K562 (cell line): Measurements from ENCODE around the gene DTNBP1. TPM values are rescaled to one million over a fixed set of nuclear protein-coding genes. Genes with fewer than 3 reads are reported as not detected.
A peak's percentile ranks its signal among the peaks of the same experiment; 100 is the strongest.

Experiments used
- ARID2 ChIP-seq: fragments of 450-650 bp; IDR thresholded peaks from 2 replicates; pipeline ENCODE4 v1.6.1; 2017; ENCODE audit warnings: antibody characterized with exemption, mild to moderate bottlenecking
- DMBX1 ChIP-seq: fragments of 250-450 bp; sonication (Bioruptor Pico); IDR thresholded peaks from 2 replicates; pipeline ENCODE4 v1.8.0; 2022; ENCODE audit warnings: inconsistent platforms, mild to moderate bottlenecking, moderate library complexity, borderline replicate concordance
- EGR1 ChIP-seq: fragments of 450-650 bp; conservative IDR thresholded peaks from 2 replicates; pipeline ENCODE4 v1.6.1; 2017; ENCODE audit warnings: mild to moderate bottlenecking
- ETS2 ChIP-seq: IDR thresholded peaks from 2 replicates; pipeline ENCODE4 v1.6.1; 2016; ENCODE audit warnings: borderline replicate concordance, missing genetic modification characterization, mild to moderate bottlenecking, moderate library complexity, missing compliant biosample characterization; ENCODE audit not compliant: poor library complexity, severe bottlenecking
- GABPB2 ChIP-seq: fragments of 250-450 bp; sonication (Bioruptor Pico); conservative IDR thresholded peaks from 2 replicates; pipeline ENCODE4 v1.5.1; 2021; ENCODE audit warnings: mild to moderate bottlenecking
- GTF2E2 ChIP-seq: fragments of 200-800 bp; sonication (Bioruptor generic); IDR thresholded peaks from 2 replicates; pipeline ENCODE4 v1.6.1; 2016; ENCODE audit warnings: missing genetic modification characterization, missing compliant biosample characterization
- NFE2 ChIP-seq: IDR thresholded peaks from 2 replicates; pipeline ENCODE4 v1.6.1; 2014; ENCODE audit warnings: antibody characterized with exemption, low read depth
- PHTF2 ChIP-seq: fragments of 250-450 bp; sonication (Bioruptor Pico); IDR thresholded peaks from 2 replicates; pipeline ENCODE4 v1.5.0; 2021; ENCODE audit warnings: mild to moderate bottlenecking
- POLR3G ChIP-seq: IDR thresholded peaks from 2 replicates; pipeline ENCODE4 v1.6.1; 2011; ENCODE audit not compliant: insufficient read length, insufficient replicate concordance; ENCODE audit errors: extremely low read depth
- SIN3A ChIP-seq, 2 experiments: fragments of 150-350 bp in 1 of 2; IDR thresholded peaks; 2 replicates each; pipeline ENCODE4 v1.6.1; 2011 to 2016; ENCODE audit warnings: borderline replicate concordance in 2 of 2, low read depth in 2 of 2, low read length in 2 of 2, mild to moderate bottlenecking in 2 of 2, moderate library complexity in 2 of 2; ENCODE audit not compliant: control insufficient read depth in 1 of 2
- SP2 ChIP-seq: IDR thresholded peaks from 2 replicates; pipeline ENCODE4 v1.6.1; 2011; ENCODE audit warnings: mild to moderate bottlenecking, low read depth, low read length, moderate library complexity; ENCODE audit not compliant: poor library complexity, severe bottlenecking; ENCODE audit errors: extremely low read depth
- SREBF2 ChIP-seq: sonication (generic); formaldehyde crosslinking; IDR thresholded peaks from 2 replicates; pipeline ENCODE4 v1.4.0; 2020; ENCODE audit warnings: mild to moderate bottlenecking, missing genetic modification reagents
- TEAD2 ChIP-seq: fragments of 450-650 bp; IDR thresholded peaks from 2 replicates; pipeline ENCODE4 v1.6.1; 2016; ENCODE audit warnings: missing genetic modification characterization, control low read depth, missing compliant biosample characterization
- TGIF2 ChIP-seq: sonication (generic); formaldehyde crosslinking; IDR thresholded peaks from 2 replicates; pipeline ENCODE4 v1.8.1; 2022; ENCODE audit warnings: mild to moderate bottlenecking, missing genetic modification reagents, moderate library complexity
- ZBTB9 ChIP-seq: fragments of 450-650 bp; formaldehyde crosslinking; IDR thresholded peaks from 2 replicates; pipeline ENCODE4 v1.4.0; 2020; ENCODE audit warnings: mild to moderate bottlenecking, moderate library complexity
- ZNF121 ChIP-seq: sonication (generic); formaldehyde crosslinking; conservative IDR thresholded peaks from 2 replicates; pipeline ENCODE4 v1.8.0; 2022; ENCODE audit warnings: missing genetic modification reagents
- ZNF23 ChIP-seq: fragments of 250-450 bp; sonication (Bioruptor Pico); IDR thresholded peaks from 2 replicates; pipeline ENCODE4 v1.4.0; 2020; ENCODE audit warnings: mild to moderate bottlenecking
- ZNF274 ChIP-seq: IDR thresholded peaks from 2 replicates; pipeline ENCODE4 v1.6.1; 2011; ENCODE audit warnings: low read depth, mild to moderate bottlenecking, low read length, moderate library complexity, borderline replicate concordance
- ZNF316 ChIP-seq: fragments of 450-650 bp; IDR thresholded peaks from 2 replicates; pipeline ENCODE4 v1.6.1; 2016
- ZNF41 ChIP-seq: fragments of 250-450 bp; sonication (Bioruptor Pico); conservative IDR thresholded peaks from 2 replicates; pipeline ENCODE4 v1.4.0; 2020; ENCODE audit warnings: mild to moderate bottlenecking
- ZNF707 ChIP-seq: fragments of 250-450 bp; sonication (Bioruptor Pico); conservative IDR thresholded peaks from 2 replicates; pipeline ENCODE4 v1.8.0; 2022; ENCODE audit warnings: inconsistent platforms, mild to moderate bottlenecking, moderate library complexity
- polyA plus RNA-seq, 8 experiments: library from polyadenylated mRNA; depleted of rRNA in 4 of 8; stranded (reverse) in 5 of 8; unstranded in 3 of 8; fragments of >200 nt; fragmentation: Nextera tagmentation in 2 of 8; fragmentation: Illumina TruSeq in 1 of 8; extraction: Ambion mirVana in 2 of 8; extraction: Trizol in 1 of 8; gene quantifications; 2 replicates each; pipeline versions ENCODE4 v1.2.1 to v1.2.3, GENCODE V29; 2011 to 2014; ENCODE audit warnings: inconsistent platforms in 1 of 8, missing spikeins in 1 of 8
- total RNA-seq, 7 experiments: library from RNA; depleted of rRNA in 6 of 7; stranded (reverse); fragments of >200 nt in 6 of 7; fragmentation: Illumina TruSeq in 2 of 7; extraction: Trizol in 2 of 7; gene quantifications; 2 replicates each; pipeline versions ENCODE4 v1.2.1 to v1.2.3, GENCODE V29; 2011 to 2021; ENCODE audit warnings: low replicate concordance in 1 of 7
- TF ChIP-seq, protein P1 (sequence below), 2 experiments: fragments of 450-650 bp; IDR thresholded peaks; 2 replicates each; pipeline ENCODE4 v1.6.1; 2018; ENCODE audit warnings: mild to moderate bottlenecking in 2 of 2, low read depth in 1 of 2; ENCODE audit not compliant: partially characterized antibody in 2 of 2
- TF ChIP-seq, protein P2 (sequence below): fragments of 450-650 bp; formaldehyde crosslinking; IDR thresholded peaks from 2 replicates; pipeline ENCODE4 v1.4.0; 2020; ENCODE audit warnings: mild to moderate bottlenecking, moderate library complexity

DTNBP1 gene
- total and polyA plus RNA-seq, 9 of the 15 experiments (the other 6 are each of a cell fraction or from before 2014, with no cell fraction given): 16.7 to 54.5 (median 21.4) TPM

GRCh38 chr6:15491255-15491985, 171.4 kb downstream of the DTNBP1 start (continued):
- TF ChIP-seq, protein P1, sequence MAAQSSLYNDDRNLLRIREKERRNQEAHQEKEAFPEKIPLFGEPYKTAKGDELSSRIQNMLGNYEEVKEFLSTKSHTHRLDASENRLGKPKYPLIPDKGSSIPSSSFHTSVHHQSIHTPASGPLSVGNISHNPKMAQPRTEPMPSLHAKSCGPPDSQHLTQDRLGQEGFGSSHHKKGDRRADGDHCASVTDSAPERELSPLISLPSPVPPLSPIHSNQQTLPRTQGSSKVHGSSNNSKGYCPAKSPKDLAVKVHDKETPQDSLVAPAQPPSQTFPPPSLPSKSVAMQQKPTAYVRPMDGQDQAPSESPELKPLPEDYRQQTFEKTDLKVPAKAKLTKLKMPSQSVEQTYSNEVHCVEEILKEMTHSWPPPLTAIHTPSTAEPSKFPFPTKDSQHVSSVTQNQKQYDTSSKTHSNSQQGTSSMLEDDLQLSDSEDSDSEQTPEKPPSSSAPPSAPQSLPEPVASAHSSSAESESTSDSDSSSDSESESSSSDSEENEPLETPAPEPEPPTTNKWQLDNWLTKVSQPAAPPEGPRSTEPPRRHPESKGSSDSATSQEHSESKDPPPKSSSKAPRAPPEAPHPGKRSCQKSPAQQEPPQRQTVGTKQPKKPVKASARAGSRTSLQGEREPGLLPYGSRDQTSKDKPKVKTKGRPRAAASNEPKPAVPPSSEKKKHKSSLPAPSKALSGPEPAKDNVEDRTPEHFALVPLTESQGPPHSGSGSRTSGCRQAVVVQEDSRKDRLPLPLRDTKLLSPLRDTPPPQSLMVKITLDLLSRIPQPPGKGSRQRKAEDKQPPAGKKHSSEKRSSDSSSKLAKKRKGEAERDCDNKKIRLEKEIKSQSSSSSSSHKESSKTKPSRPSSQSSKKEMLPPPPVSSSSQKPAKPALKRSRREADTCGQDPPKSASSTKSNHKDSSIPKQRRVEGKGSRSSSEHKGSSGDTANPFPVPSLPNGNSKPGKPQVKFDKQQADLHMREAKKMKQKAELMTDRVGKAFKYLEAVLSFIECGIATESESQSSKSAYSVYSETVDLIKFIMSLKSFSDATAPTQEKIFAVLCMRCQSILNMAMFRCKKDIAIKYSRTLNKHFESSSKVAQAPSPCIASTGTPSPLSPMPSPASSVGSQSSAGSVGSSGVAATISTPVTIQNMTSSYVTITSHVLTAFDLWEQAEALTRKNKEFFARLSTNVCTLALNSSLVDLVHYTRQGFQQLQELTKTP (IDR thresholded peaks at IDR 0.05; ENCODE audit: low read depth in 1 of 2, partially characterized antibody in 2 of 2): no peak
- no peak for TF ChIP-seq POLR3G
- TF ChIP-seq PHTF2 (CRISPR knock-in tag): no peak
- TF ChIP-seq ZNF316: peak; percentile 76
- no peak for TF ChIP-seq EGR1
- TF ChIP-seq TEAD2: no peak
- no peak for TF ChIP-seq ZBTB9 (CRISPR knock-in tag)
- TF ChIP-seq ZNF707: no peak
- TF ChIP-seq ETS2 (tag): no peak
- no peak for TF ChIP-seq ARID2
- TF ChIP-seq NFE2: no peak
- no peak for TF ChIP-seq TGIF2 (CRISPR knock-in tag)
- no peak for TF ChIP-seq ZNF121 (CRISPR knock-in tag)
- TF ChIP-seq DMBX1: no peak
- no peak for TF ChIP-seq GTF2E2 (tag)
- TF ChIP-seq SREBF2 (CRISPR knock-in tag): no peak
- TF ChIP-seq, protein P2, sequence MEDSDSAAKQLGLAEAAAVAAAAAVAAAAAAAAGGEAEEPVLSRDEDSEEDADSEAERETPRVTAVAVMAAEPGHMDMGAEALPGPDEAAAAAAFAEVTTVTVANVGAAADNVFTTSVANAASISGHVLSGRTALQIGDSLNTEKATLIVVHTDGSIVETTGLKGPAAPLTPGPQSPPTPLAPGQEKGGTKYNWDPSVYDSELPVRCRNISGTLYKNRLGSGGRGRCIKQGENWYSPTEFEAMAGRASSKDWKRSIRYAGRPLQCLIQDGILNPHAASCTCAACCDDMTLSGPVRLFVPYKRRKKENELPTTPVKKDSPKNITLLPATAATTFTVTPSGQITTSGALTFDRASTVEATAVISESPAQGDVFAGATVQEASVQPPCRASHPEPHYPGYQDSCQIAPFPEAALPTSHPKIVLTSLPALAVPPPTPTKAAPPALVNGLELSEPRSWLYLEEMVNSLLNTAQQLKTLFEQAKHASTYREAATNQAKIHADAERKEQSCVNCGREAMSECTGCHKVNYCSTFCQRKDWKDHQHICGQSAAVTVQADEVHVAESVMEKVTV (CRISPR knock-in tag): peak; percentile 60
- no peak for TF ChIP-seq ZNF41 (CRISPR knock-in tag)
- TF ChIP-seq SIN3A (IDR thresholded peaks at IDR 0.05; ENCODE audit: borderline replicate concordance in 2 of 2, control insufficient read depth in 1 of 2, low read depth in 2 of 2, low read length in 2 of 2): no peak
- TF ChIP-seq SP2: no peak
- TF ChIP-seq ZNF274: no peak
- TF ChIP-seq ZNF23 (CRISPR knock-in tag): no peak
- no peak for TF ChIP-seq GABPB2
